ENCODE measurements around the gene LRP1B.

LRP1B gene

DNA sequence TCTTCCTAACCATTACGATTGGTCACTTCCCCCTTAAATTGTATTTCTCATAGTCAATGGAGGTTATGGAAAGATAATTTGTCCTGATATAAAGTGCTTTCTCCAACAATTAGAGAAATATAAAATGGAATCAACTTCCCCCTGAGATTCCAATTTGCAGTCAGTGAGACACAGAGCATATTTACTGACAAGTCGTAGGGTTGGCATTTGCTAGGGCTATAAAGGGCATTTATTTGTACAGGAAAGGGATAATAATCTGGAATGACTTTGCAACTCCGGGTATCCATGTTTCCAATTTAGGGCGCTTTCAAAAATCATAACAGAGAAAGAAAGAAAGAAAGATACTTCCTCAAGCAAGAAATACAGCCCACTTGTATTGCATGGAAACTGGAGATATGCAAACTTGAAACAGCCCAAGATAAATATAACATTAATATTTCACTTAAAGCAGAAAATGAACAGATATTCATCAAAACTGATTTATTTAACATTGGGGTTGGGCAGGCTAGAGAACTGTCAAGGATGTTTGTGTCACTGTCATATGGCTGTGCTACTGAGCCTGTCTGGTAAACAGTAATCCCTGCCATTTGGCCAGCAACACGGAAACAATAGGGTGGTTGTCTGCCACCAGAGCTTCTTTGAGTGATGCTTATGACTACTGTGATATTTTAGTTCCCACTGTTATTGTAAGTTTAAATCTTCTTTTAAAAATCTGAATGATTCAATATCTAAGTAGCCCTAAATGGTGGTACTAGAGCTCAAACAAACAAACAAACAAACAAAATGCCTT, 621.8 kb downstream of the LRP1B start:
- DNase-seq (ENCODE audit: low spot score) = no peak

DNA sequence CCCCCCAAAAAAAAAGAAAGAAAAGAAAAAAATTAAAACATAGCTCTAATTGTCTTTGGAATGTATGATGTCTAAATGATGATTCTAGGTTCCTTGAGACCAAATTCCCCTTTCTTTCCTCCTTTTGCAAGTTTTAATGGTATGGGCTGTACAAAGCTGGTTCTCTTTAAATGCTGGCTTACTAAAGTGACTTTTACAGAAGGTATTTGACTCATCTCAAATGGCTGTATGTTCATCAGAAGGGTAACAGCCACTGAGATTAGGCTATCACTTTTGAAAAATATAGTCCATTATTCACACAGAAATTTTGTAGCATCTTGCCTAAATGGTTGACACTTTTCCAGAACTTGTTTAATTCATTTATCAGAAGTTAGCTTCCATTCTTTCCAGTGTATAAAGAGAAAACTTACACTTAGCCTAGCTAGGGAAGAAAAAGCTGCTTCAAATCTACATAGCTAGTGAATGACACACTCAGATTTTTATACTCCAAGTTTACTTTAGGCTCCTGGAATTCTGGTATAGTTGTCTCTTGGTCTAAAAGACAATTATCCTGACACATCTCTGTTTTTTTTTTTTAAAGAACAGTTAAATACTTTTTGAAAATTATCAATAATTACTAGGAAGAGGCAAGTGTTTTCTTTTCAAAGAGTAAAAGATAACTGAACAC, 622.6 kb downstream of the LRP1B start:
- no peak for DNase-seq (ENCODE audit: low spot score)

GRCh38 chr2:141506135-141506534, 624.7 kb downstream of the LRP1B start:
- DNase-seq (ENCODE audit: low spot score) = no peak

DNA sequence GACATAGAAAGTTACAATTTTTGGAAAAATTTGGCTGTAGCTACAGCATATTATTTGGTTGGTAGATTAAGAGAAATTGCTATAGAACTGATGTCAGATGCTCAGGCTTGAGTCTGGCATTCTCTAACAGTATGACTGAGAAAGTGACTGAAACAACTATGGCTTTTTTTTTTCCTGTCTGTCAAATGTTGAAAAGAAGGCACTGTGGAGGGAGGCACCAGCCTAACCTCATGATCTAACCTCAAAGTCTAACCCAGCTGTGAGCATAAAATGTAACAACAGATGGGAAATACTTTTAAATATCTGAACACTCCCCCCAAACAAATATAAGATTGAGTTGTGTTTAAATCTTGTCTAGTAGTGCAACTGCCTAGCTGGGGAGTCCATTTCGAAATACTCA, 629.1 kb downstream of the LRP1B start:
- no peak for DNase-seq (ENCODE audit: low spot score)

DNA sequence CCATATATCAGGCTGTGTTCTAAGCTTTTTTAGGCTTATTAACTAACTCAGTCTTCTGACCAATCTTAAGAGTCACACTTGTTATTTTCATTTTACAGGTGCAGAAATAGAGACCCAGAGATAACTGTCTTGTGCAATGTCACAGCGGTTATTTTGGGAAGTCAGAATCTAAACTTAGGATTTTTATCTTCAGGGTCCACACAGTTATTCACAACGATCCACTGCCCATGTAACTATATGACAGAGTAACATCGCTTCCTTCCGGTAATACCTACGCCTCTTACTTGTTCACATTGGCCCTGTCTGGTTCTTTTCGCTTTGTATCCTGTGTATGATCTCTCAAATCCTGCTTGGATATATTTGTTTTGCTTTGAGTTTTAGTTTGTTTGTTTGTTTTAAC, 631.7 kb downstream of the LRP1B start:
- DNase-seq (ENCODE audit: low spot score) = no peak

DNA sequence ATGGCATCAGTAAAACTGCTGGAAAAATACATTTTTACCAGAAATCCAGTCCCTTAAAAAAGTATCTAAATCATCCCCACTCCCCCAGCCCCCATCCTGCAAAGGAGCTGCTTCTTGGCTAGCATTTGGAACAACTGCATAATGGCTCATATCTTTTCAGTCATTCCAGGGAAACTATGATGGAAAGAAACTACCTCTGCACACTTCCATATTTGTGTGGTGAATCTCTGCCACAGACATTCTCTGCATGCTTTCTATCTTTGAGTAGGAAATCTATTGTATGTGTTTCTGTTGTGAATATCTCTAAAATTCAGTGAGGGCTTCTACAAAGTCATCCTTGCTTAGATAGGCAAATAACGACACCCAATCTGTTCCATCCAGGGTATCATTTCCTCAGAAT, 632.3 kb downstream of the LRP1B start:
- peak; percentile 28 for DNase-seq (ENCODE audit: low spot score)

DNA sequence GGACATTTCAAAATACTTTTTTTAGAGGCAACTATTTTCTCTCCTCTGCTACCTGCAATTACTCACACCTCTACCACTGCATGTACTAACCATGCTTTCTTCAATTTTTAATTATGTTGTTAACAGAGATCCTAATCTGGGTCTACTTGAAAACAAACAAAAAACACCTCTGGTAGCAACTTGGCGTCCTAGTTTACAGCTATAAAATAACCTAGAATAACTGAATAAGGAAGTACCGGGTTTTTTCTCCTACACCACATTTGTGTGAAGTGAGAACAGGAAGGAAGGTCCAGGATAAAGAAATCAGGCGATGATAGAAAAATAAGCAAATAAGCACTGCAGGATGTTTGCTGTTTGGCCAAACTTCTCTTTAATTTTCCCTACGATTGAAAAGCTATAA, 633.5 kb downstream of the LRP1B start:
- DNase-seq (ENCODE audit: low spot score) = no peak

DNA sequence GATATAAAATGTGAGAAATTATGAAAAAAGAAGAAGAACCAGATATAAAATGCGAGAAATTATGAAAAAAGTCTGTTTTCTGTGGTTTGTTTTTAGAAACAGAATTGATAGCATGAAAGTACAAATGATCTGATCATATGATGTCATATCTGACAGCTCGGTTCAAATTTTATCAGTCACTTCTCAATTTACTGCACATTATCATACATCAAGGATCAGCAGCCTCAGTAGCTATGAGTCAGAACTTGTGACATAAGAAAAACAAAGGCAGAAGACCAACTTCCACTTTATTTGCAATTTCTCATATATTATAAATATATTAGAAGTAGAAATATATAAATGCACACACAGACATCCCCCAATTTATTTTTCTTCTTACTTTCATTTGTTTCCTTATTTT, 634.0 kb downstream of the LRP1B start:
- DNase-seq (ENCODE audit: low spot score) = no peak

DNA sequence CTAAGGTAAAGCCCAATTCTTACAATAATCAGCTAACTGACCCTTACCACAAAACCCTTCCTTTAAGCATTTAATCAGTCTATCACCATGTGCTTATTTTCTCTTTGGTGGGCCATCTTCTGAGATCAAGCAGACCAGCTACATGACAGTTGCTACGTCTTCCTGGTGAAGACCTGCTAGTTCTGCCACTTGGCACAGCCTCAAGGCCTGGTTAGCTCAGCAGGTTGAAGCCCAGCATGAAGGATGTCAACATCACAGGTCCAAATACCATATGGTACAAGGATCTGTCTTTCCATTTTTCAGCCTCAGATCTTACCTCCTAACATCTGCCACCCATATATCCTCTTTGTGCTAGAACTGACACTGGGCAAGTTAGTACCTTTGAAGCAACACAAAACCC, 636.9 kb downstream of the LRP1B start:
- no peak for DNase-seq (ENCODE audit: low spot score)

DNA sequence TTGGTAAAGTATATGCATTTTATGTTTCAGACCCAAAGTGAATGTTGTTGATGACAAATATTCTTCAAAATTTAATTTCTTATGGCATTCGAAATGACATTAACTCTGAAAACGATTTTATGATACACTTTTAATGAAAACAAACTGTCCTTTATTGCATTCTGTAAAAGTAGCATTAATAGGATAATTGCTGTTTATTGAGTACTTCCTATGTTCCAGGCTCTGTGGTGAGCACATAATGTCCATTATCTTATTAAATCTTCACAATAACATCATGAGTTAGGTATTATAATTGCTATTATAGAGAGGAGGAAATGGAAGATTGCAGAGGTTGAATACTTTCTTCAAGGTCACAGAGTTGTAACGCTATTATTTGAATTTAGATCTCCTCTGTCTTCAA, 638.0 kb downstream of the LRP1B start:
- no peak for DNase-seq (ENCODE audit: low spot score)

DNA sequence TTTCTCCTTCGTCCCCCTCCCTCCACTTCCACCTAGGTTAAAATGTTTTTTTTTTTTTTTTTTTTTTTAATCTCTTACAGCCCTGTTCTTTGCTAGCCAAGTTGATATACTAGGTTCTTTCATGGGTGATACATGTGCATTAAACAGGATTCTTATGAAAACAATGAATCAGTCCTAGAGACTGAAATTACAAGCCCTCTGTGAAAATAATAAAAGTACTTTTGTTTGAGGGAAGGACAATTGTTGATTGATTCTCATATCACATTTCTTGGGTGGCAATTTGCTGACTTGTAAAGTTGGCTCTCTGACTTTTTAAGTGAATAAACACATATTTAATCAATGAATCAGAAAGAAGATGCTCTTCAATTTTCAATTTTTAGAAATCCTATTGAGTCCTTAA, 639.9 kb downstream of the LRP1B start:
- DNase-seq (ENCODE audit: low spot score) = no peak

DNA sequence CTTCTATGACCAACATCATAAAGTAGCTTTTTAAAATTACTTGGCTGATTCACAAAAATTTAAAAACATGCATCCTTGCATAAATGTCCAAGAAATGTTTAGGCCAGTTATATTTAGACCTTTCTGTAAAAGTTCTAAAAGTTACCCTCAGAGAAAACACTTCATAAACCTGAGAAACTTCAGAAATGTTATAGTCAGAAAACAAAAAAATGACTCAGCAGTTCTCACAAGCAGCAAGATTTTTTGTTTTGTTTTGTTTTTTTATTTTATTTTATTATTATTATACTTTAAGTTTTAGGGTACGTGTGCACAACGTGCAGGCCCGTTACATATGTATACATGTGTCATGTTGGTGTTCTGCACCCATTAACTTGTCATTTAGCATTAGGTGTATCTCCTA, 648.1 kb downstream of the LRP1B start:
- no peak for DNase-seq (ENCODE audit: low spot score)

- DNase-seq (ENCODE audit: low spot score) = no peak
These were observed 655.0 kb downstream of the LRP1B start for GRCh38 chr2:141475801-141476200.

DNA sequence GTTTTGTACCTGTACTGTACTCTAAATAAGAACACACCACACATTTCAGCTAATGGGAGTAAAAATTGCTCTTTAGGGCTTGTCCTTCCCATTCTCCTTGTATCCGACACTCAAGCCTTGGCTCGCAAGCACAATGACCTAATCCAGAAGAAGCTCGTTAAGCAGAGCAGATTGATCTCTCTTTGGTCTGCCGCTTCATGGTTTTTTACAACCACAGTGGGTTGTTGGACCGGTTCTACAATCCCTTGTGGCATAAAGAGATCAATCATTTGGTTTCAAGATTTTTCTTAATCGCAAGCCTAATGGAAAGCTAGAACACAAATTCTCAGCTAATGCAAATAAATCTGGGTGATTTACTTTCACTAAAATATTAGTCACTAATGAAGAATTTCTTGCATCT, 662.1 kb downstream of the LRP1B start:
- DNase-seq (ENCODE audit: low spot score) = peak; percentile 8

GRCh38 chr2:141467331-141467730, 663.5 kb downstream of the LRP1B start:
- DNase-seq (ENCODE audit: low spot score) = no peak

DNA sequence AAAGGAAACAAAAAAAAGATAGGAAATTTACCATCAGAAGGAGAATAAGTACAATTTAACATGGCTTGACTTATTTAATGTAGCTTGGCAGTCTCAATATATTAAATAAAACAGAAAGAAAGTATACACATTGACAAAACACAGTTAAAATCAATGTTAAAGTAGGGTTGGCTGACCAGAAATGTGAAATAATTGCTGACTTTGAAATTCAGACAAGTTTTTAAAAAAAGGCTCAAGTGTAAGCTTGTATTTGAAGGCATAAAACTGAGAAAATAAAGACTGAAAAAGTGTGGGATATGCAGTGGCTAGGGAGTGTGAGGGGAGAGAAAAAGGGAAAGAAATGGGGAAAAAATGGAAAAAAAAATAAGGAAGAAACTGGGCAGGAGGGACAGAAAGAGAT, 665.8 kb downstream of the LRP1B start:
- no peak for DNase-seq (ENCODE audit: low spot score)

GRCh38 chr2:141458351-141458750, 672.5 kb downstream of the LRP1B start:
- DNase-seq (ENCODE audit: low spot score) = no peak

DNA sequence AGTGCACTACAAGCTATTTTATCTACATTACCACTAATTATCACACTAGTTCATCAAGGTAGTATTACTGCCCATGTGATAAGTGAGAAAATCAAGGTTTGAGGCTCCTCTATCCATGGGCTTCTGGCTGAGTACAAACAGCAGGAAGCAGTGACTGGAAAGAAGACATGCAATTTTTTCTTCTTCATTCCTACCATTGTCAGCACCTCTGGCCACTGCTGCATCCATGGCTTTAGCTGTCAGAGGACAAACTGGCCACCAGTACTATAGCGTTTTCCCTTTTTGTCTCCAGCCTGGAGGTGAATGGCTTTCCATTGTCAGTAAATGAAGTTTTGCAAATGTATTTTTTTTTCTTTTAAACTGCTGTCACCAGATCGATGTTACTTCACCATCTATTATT, 674.9 kb downstream of the LRP1B start:
- no peak for DNase-seq (ENCODE audit: low spot score)

DNA sequence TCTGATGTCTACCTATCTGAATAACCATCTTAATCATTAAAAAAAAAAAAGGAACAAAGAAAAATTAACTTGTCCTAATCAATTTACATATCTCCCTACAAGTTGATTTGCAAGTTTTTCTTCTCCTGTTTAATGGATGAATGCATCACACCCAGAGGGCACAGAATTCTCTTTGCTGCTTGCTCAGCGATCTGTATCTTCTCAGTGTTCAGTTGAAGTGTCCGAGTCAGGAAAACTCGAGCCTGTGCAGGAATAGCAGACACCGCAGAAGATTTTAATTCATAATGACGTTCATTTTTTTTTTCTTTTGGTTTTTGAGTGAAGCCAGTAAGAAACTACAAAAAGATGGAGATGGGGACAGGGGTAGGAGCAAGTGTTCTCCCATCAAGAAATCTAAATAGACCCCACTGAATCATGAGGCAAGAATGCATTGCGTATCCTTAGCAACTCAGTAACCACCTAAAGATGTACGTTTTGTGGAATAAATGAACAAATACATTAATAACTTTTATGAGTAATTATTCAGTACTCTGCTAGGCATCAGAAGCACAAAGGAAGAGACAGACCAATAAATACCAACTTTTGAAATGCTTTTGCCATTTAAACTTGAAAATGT, 675.5 kb downstream of the LRP1B start:
- DNase-seq (ENCODE audit: low spot score) = peak; percentile 49

GRCh38 chr2:141440072-141440635, 690.7 kb downstream of the LRP1B start:
- DNase-seq (ENCODE audit: low spot score) = no peak

- DNase-seq (ENCODE audit: low spot score) = peak; percentile 47
These were observed 691.3 kb downstream of the LRP1B start for GRCh38 chr2:141439524-141439923.

- DNase-seq (ENCODE audit: low spot score) = peak; percentile 17
These were observed 692.3 kb downstream of the LRP1B start for GRCh38 chr2:141438536-141438935.

DNA sequence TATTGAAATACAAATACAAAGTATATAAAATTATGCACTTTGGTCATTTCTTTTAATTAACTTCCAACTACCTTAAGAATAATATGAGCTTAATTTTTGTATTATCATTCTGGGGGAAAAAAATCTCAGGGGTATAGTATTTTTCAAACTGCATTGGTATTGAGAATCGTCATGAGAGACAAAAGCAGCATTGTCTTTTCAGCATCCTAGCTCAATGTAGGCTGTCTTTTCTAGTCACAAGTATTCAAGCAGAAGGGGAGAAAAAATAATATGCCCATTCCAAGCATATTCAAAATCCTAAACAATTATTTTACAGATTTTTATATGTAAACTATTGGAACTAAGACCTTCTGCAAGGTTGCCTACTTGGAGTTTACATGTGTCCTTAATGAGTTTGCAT, 693.3 kb downstream of the LRP1B start:
- no peak for DNase-seq (ENCODE audit: low spot score)
